ENCODE measurements around the gene FAM120C.

DNA sequence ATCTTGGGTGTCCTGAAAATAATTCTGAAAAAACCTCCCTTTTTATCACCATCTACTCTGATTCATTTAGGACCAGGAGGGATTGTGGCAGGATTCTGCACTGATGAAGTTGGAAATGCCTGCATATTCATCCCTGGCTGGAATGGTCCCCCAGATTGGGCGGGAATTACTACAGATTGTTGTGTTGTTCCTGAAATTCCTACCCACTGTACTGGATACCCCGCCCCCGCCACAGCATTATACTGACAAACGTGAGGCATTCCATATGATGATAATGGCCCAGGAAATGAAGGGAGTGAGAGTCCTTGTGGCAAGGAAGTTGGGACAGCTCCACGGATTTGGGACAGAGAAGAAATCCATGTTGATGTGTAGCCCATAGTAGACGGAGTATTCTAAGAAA is 15.2 kb upstream of the FAM120C start:
- TF ChIP-seq EZH2 (optimal IDR thresholded peaks at IDR 0.05; ENCODE audit: low read depth, low read length) (no peak), EZH2phosphoT487 (IDR thresholded peaks at IDR 0.05; ENCODE audit: low read length) (no peak)
- TF ChIP-seq, protein P1, sequence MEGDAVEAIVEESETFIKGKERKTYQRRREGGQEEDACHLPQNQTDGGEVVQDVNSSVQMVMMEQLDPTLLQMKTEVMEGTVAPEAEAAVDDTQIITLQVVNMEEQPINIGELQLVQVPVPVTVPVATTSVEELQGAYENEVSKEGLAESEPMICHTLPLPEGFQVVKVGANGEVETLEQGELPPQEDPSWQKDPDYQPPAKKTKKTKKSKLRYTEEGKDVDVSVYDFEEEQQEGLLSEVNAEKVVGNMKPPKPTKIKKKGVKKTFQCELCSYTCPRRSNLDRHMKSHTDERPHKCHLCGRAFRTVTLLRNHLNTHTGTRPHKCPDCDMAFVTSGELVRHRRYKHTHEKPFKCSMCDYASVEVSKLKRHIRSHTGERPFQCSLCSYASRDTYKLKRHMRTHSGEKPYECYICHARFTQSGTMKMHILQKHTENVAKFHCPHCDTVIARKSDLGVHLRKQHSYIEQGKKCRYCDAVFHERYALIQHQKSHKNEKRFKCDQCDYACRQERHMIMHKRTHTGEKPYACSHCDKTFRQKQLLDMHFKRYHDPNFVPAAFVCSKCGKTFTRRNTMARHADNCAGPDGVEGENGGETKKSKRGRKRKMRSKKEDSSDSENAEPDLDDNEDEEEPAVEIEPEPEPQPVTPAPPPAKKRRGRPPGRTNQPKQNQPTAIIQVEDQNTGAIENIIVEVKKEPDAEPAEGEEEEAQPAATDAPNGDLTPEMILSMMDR (IDR thresholded peaks at IDR 0.05; ENCODE audit: low read length), result no peak

Data from MM.1S (cell line).